HG03280 (cell line): ENCODE results near the gene WNT7B.

ENCODE experiments used
- ATAC-seq: cut with Tn5 transposase; IDR thresholded peaks from one replicate; pipeline ENCODE4 v1.9.1; 2021; ENCODE audit warnings: mild to moderate bottlenecking, moderate library complexity; ENCODE audit not compliant: unreplicated experiment

WNT7B gene

GRCh38 chr22:45974498-45974897 is 2.5 kb downstream of the WNT7B start:
- no peak for ATAC-seq

- no peak for ATAC-seq
These were observed 4.1 kb downstream of the WNT7B start for GRCh38 chr22:45972889-45973253.

GRCh38 chr22:45972091-45972888 is 4.7 kb downstream of the WNT7B start:
- no peak for ATAC-seq

- no peak for ATAC-seq
These were observed 5.4 kb downstream of the WNT7B start for GRCh38 chr22:45971408-45972028.

GRCh38 chr22:45970705-45971407 is 6.1 kb downstream of the WNT7B start:
- no peak for ATAC-seq

GRCh38 chr22:45969801-45970470 is 7.0 kb downstream of the WNT7B start:
- ATAC-seq, result no peak

- ATAC-seq, result no peak
These were observed 7.6 kb downstream of the WNT7B start for GRCh38 chr22:45969414-45969799.

- ATAC-seq, result no peak
These were observed 8.1 kb downstream of the WNT7B start for GRCh38 chr22:45968751-45969413.

- ATAC-seq, result no peak
These were observed 8.8 kb downstream of the WNT7B start for GRCh38 chr22:45968003-45968650.

- no peak for ATAC-seq
These were observed 10.0 kb downstream of the WNT7B start for GRCh38 chr22:45966895-45967365.

- ATAC-seq, result no peak
These were observed 10.6 kb downstream of the WNT7B start for GRCh38 chr22:45966320-45966894.

- ATAC-seq, result no peak
These were observed 11.4 kb downstream of the WNT7B start for GRCh38 chr22:45965563-45965962.

GRCh38 chr22:45964926-45965527 is 11.9 kb downstream of the WNT7B start:
- no peak for ATAC-seq

GRCh38 chr22:45964372-45964771 is 12.6 kb downstream of the WNT7B start:
- no peak for ATAC-seq

- no peak for ATAC-seq
These were observed 13.1 kb downstream of the WNT7B start for GRCh38 chr22:45963821-45964220.

- no peak for ATAC-seq
These were observed 14.1 kb downstream of the WNT7B start for GRCh38 chr22:45962756-45963324.

- no peak for ATAC-seq
These were observed 14.6 kb downstream of the WNT7B start for GRCh38 chr22:45962434-45962718.

GRCh38 chr22:45961679-45962433 is 15.1 kb downstream of the WNT7B start:
- ATAC-seq, result no peak
